ENCODE results near the gene C7orf33.
"Not testable (repeated sequence)": the region's sequence is repeated elsewhere in the genome, so short reads cannot be mapped to it uniquely, and the experiment has no call there.

Gene C7orf33

GRCh38 chr7:148590471-148590870 is at the start of gene C7orf33:
Gene C7orf33 (plus strand): TSS chr7:148590766. CDS start chr7:148590926, 160 bp downstream.
- no peak for DNase-seq (ENCODE audit: low spot score)

GRCh38 chr7:148541891-148542504 is 48.6 kb upstream of the C7orf33 start:
- DNase-seq (ENCODE audit: low spot score): no peak

- DNase-seq (ENCODE audit: low spot score): no peak
These were observed 47.3 kb upstream of the C7orf33 start for GRCh38 chr7:148543302-148543701.

GRCh38 chr7:148545172-148545571 is 45.4 kb upstream of the C7orf33 start:
- DNase-seq (ENCODE audit: low spot score): no peak

- DNase-seq (ENCODE audit: low spot score): no peak
These were observed 44.6 kb upstream of the C7orf33 start for GRCh38 chr7:148545932-148546331.

- no peak for DNase-seq (ENCODE audit: low spot score)
These were observed 43.7 kb upstream of the C7orf33 start for GRCh38 chr7:148546857-148547256.

- no peak for DNase-seq (ENCODE audit: low spot score)
These were observed 42.6 kb upstream of the C7orf33 start for GRCh38 chr7:148547951-148548350.

- DNase-seq (ENCODE audit: low spot score): no peak
These were observed 36.6 kb upstream of the C7orf33 start for GRCh38 chr7:148553979-148554378.

GRCh38 chr7:148556892-148557291 is 33.7 kb upstream of the C7orf33 start:
- no peak for DNase-seq (ENCODE audit: low spot score)

GRCh38 chr7:148558914-148559313 is 31.7 kb upstream of the C7orf33 start:
- DNase-seq (ENCODE audit: low spot score): no peak

- no peak for DNase-seq (ENCODE audit: low spot score)
These were observed 29.5 kb upstream of the C7orf33 start for GRCh38 chr7:148561099-148561498.

- no peak for DNase-seq (ENCODE audit: low spot score)
These were observed 26.8 kb upstream of the C7orf33 start for GRCh38 chr7:148563583-148564274.

GRCh38 chr7:148564275-148564951 is 26.2 kb upstream of the C7orf33 start:
- DNase-seq (ENCODE audit: low spot score): not testable (repeated sequence)

- no peak for DNase-seq (ENCODE audit: low spot score)
These were observed 23.8 kb upstream of the C7orf33 start for GRCh38 chr7:148566736-148567135.

GRCh38 chr7:148567524-148567923 is 23.0 kb upstream of the C7orf33 start:
- no peak for DNase-seq (ENCODE audit: low spot score)

- DNase-seq (ENCODE audit: low spot score): no peak
These were observed 20.1 kb upstream of the C7orf33 start for GRCh38 chr7:148570510-148570909.

- not testable (repeated sequence) for DNase-seq (ENCODE audit: low spot score)
These were observed 19.6 kb upstream of the C7orf33 start for GRCh38 chr7:148570973-148571372.

GRCh38 chr7:148571381-148571780 is 19.2 kb upstream of the C7orf33 start:
- DNase-seq (ENCODE audit: low spot score): no peak

- no peak for DNase-seq (ENCODE audit: low spot score)
These were observed 18.5 kb upstream of the C7orf33 start for GRCh38 chr7:148572067-148572522.

- DNase-seq (ENCODE audit: low spot score): not testable (repeated sequence)
These were observed 17.0 kb upstream of the C7orf33 start for GRCh38 chr7:148573581-148573980.

GRCh38 chr7:148575640-148576411 is 14.7 kb upstream of the C7orf33 start:
- peak; percentile 66 for DNase-seq (ENCODE audit: low spot score)

GRCh38 chr7:148579366-148579765 is 11.2 kb upstream of the C7orf33 start:
- DNase-seq (ENCODE audit: low spot score): no peak
